ENCODE results near the gene CYBRD1. TPM values are rescaled to one million over a fixed set of nuclear protein-coding genes. Genes with fewer than 3 reads are reported as not detected.
"Not testable (repeated sequence)": the region's sequence is repeated elsewhere in the genome, so short reads cannot be mapped to it uniquely, and the experiment has no call there.

Gene CYBRD1
- polyA plus RNA-seq, 1 donor from 2014 or later = 0.18 TPM

DNA sequence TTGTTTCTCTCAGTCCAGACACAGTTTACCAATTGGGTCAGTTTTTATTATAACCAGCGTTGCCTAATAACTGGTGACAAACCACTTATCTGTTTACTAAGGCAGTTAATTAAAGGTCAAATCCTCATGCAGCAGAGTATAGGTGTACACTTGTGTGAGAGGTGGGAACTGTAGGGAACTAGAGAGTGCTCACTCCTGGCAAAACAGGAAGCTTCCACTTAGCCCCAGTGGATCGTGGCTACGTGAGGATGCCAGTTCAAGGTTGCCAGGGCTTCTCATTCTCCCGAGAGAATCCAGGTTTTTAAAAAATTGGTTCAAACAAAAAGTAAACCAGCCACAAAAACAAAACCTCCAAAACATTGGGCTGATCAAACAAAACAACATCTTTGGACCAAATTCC, 8.1 kb downstream of the CYBRD1 start:
- no peak overlapping the region for H3K27ac Mint-ChIP-seq
- H3K27me3 Mint-ChIP-seq = peaks cover 11% of the 10 kb centered on the region
- peaks cover 0 to 1% (median 0%) of the 10 kb centered on the region in 3 donors for H3K4me1 Mint-ChIP-seq
- peaks cover 0 to 5% (median 3%) of the 10 kb centered on the region in 3 donors for H3K9me3 Mint-ChIP-seq
- H3K4me3 Mint-ChIP-seq = no peak overlapping the region
- no peaks in the 10 kb centered on the region for H3K36me3 Mint-ChIP-seq

DNA sequence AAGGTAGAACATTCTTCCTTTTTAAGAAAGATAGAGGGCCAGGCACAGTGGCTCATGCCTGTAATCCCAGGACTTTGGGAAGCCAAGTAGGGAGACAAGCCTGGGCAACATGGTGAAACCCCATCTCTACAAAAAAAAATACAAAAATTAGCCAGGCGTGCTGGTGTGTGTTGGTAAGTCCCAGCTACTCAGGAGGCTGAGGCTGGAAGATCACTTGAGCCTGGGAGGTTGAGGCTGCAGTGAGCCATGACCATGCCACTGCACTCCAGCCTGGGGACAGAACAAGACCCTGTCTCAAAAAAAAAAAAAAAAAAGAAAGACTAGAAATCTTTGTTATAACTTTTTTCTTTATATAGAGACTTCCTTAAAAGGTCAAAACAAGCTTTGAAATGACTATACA, 8.6 kb downstream of the CYBRD1 start:
- not testable (repeated sequence) for H3K27me3 Mint-ChIP-seq, H3K27ac Mint-ChIP-seq, H3K4me3 Mint-ChIP-seq, H3K4me1 Mint-ChIP-seq, H3K36me3 Mint-ChIP-seq, H3K9me3 Mint-ChIP-seq

DNA sequence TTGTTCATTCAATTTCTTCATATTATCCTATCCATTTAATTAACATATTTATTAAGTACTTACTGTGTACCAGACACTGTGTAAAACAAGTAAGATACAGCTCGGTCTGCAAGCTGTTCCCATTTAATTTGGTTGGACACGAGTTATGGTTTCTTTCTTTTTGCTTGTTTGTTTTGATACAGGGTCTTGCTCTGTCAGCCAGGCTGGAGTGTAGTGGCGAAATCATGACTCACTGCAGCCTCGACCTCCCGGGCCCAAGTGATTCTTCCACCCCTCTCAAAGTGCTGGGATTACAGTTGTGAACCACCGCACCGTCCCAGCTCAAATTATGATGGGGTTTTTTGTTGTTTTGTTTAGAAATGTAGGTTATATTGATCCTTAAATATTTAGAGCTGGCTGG, 9.0 kb downstream of the CYBRD1 start:
- no peak overlapping the region for H3K27ac Mint-ChIP-seq
- H3K9me3 Mint-ChIP-seq = peaks cover 0 to 5% (median 3%) of the 10 kb centered on the region in 3 donors
- no peaks in the 10 kb centered on the region for H3K36me3 Mint-ChIP-seq
- peaks cover 9% of the 10 kb centered on the region for H3K27me3 Mint-ChIP-seq
- peaks cover 0 to 1% (median 0%) of the 10 kb centered on the region in 3 donors for H3K4me1 Mint-ChIP-seq
- H3K4me3 Mint-ChIP-seq = no peak overlapping the region

DNA sequence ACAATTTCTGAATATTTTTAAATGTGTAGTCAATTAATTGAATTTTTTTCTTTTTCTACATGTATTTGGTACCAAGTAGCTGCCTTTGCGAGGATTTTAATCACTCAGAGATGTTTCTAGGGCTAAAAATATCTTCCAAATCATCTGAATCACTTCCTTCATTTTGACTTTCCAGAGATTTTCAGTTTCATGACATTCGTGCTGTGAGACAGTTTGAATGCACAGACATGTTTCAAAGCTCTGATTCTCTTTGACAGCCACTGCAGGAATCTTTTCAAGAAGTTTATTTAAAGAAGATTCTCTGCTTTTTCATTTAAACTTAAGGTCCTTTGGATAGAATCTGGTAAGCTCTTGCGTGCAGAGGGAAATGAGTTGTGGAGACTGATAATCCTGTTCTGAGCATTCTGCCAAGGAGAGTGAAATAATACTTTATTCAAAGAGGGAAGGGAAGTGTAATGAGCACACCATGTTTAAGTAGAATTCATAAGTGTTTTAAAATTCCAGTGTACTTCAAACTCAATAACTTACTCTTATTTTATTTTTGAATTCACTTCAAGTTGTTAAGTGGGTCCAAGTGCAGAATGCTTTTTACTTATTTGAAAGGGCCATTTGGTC, 9.7 kb downstream of the CYBRD1 start:
- Mint-ChIP-seq H3K27me3 (peaks cover 12% of the 10 kb centered on the region), H3K4me3 (no peak overlapping the region), H3K4me1 (peaks cover 0 to 1% (median 0%) of the 10 kb centered on the region in 3 donors), H3K36me3 (no peaks in the 10 kb centered on the region), H3K27ac (no peak overlapping the region), H3K9me3 (peaks cover 0 to 5% (median 3%) of the 10 kb centered on the region in 3 donors)

DNA sequence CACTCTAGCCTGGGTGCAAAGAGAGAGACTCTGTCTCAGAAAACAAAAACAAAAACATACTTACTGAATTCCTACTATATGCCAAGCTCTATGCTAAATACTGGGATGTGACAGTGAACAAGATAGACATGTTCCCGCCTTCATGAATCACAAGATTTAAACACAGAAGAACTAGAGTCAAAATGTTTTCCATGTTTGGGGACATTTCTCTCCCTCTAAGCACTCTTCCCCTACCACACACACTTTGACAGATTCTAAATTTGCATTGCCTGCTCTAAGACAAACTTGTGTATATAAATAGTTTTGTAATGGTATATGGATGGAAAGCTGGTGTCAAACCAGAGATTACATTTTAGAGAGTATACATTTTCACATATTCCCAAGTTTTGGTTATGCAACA, 11.1 kb downstream of the CYBRD1 start:
- H3K36me3 Mint-ChIP-seq = no peaks in the 10 kb centered on the region
- H3K4me3 Mint-ChIP-seq = no peak overlapping the region
- H3K27me3 Mint-ChIP-seq = peaks cover 10% of the 10 kb centered on the region
- no peaks in the 10 kb centered on the region for H3K4me1 Mint-ChIP-seq
- H3K27ac Mint-ChIP-seq = no peak overlapping the region
- peaks cover 0 to 5% (median 3%) of the 10 kb centered on the region in 3 donors for H3K9me3 Mint-ChIP-seq

DNA sequence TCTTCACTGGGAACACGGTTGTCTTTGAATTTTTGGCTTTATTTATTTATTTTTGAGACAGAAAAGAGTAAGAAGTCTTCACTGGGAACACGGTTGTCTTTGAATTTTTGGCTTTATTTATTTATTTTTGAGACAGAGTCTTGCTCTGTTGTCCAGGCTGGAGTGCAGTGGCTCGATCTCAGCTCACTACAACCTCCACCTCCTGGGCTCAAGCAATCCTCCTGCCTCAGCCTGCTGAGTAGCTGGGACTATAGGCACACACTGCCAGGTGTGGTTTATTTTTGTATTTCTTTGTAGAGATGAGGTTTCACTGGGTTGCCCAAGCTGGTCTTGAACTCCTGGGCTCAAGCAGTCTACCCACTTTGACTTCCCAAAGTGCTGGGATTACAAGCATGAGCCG, 13.3 kb downstream of the CYBRD1 start:
- not testable (repeated sequence) for H3K36me3 Mint-ChIP-seq, H3K27me3 Mint-ChIP-seq, H3K4me1 Mint-ChIP-seq, H3K9me3 Mint-ChIP-seq, H3K27ac Mint-ChIP-seq, H3K4me3 Mint-ChIP-seq

DNA sequence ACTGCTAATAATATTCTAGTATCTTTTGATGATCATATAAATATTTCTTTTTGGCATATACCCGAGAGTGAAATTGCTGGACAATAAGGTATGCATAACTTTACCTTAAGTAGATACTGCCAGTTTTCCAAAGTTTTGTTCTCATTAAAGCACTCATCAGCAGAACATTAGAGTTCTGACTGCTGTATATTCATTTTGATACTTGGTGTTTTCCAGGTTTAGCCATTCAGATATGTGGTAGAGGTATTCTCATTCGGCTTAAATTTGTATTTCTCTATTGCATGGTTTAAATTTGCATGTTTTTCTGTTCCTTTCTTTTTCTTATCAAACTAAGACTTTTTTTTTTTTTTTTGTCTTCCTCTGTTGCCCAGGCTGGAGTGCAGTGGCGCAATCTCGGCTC, 18.2 kb downstream of the CYBRD1 start:
- Mint-ChIP-seq H3K4me1 (no peaks in the 10 kb centered on the region), H3K9me3 (peaks cover 0 to 2% (median 0%) of the 10 kb centered on the region in 3 donors), H3K4me3 (no peak overlapping the region), H3K27ac (no peak overlapping the region), H3K36me3 (no peaks in the 10 kb centered on the region), H3K27me3 (peaks cover 5% of the 10 kb centered on the region)

DNA sequence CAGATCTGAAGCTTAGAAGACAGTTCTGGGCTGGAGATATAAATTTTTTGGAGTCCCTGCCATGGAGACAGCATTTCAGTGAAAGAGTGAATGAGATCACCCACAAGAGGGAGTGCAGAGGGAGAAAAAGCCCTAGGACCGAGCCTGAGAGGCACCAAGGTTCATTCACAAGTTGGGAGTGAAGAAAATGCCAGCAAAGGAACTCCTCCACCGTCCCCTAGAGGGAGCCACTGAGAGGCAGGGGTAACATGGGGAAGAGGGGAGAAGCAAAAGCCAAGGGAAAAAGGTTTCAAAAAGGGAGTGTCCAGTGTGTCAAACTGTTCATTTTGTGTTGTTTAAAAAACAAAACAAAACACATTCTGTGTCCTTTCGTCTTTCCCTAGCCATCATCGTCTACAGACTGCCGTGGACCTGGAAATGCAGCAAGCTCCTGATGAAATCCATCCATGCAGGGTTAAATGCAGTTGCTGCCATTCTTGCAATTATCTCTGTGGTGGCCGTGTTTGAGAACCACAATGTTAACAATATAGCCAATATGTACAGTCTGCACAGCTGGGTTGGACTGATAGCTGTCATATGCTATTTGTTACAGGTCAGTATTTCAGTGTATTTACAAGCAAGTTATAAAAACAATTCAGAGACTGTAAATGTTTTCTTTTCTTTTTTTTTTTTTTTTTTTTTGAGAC, 19.1 kb downstream of the CYBRD1 start:
- Mint-ChIP-seq H3K36me3 (no peaks in the 10 kb centered on the region), H3K4me1 (no peaks in the 10 kb centered on the region), H3K4me3 (no peak overlapping the region), H3K9me3 (peaks cover 0 to 2% (median 0%) of the 10 kb centered on the region in 3 donors), H3K27ac (no peak overlapping the region), H3K27me3 (peaks cover 7% of the 10 kb centered on the region)

DNA sequence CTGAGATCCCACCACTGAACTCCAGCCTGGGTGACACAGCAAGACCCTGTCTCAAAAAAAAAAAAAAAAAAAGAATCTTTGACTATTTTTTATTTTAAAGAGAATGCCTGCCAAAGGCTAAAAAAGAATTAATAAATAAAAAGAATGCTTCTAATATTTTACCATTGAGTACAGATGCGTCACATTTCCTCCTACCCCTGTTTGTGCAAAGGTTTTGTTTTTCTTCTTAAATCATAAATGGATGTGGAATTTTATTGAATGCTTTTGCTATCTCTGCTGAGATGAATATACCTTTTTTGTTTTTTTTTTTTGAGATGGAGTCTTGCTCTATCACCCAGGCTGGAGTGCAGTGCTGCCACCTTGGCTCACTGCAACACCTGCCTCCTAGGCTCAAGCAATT, 22.8 kb downstream of the CYBRD1 start:
- Mint-ChIP-seq H3K4me1 (peaks cover 0 to 2% (median 0%) of the 10 kb centered on the region in 3 donors), H3K27me3 (peaks cover 5% of the 10 kb centered on the region), H3K4me3 (no peak overlapping the region), H3K9me3 (peaks cover 0 to 2% (median 0%) of the 10 kb centered on the region in 3 donors), H3K27ac (no peak overlapping the region), H3K36me3 (no peaks in the 10 kb centered on the region)

DNA sequence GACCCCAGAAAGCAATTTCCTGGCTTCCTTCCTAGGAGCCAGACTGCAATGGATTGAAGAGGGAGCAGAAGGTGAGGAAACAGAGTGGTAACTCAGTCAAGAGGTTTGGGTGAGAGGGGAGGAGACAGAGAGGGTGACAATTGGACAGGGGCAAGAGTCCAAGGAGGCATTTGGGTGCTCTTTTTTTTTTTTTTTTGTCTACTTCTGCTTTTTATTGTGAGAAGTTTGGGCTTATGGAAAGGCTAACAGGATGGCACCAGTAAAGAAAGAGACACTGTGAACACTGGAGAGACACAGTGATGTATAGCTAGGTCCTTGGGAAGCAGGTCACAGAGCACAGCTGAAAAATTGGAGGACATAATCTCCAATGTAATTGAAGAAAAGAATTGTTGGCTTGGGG, 25.0 kb downstream of the CYBRD1 start:
- no peaks in the 10 kb centered on the region for H3K36me3 Mint-ChIP-seq
- peaks cover 4% of the 10 kb centered on the region for H3K27me3 Mint-ChIP-seq
- H3K27ac Mint-ChIP-seq = no peak overlapping the region
- H3K4me1 Mint-ChIP-seq = peaks cover 0 to 2% (median 0%) of the 10 kb centered on the region in 3 donors
- H3K4me3 Mint-ChIP-seq = no peak overlapping the region
- no peaks in the 10 kb centered on the region for H3K9me3 Mint-ChIP-seq

DNA sequence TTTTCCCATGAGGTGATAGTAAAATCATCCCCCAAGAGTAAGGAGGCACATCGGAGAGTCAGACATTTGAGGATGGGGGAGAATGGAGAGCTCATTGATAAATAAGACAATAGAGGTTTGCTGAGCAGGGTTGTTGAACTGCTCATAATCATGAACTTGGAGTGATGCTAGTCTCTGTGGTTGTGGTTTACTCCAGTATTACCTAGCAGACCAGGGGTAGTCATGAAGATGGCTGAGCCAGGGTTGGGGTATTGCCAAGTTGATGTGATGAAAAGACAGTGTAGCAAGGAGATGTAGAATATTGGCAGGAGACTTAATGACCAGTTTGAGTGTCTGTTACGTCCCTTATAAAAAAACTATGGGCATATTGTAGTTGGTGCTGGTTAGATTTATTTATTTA, 25.4 kb downstream of the CYBRD1 start:
- H3K4me1 Mint-ChIP-seq = peaks cover 0 to 2% (median 0%) of the 10 kb centered on the region in 3 donors
- H3K36me3 Mint-ChIP-seq = no peaks in the 10 kb centered on the region
- no peak overlapping the region for H3K4me3 Mint-ChIP-seq
- H3K27me3 Mint-ChIP-seq = peaks cover 6% of the 10 kb centered on the region
- H3K9me3 Mint-ChIP-seq = no peaks in the 10 kb centered on the region
- H3K27ac Mint-ChIP-seq = no peak overlapping the region

DNA sequence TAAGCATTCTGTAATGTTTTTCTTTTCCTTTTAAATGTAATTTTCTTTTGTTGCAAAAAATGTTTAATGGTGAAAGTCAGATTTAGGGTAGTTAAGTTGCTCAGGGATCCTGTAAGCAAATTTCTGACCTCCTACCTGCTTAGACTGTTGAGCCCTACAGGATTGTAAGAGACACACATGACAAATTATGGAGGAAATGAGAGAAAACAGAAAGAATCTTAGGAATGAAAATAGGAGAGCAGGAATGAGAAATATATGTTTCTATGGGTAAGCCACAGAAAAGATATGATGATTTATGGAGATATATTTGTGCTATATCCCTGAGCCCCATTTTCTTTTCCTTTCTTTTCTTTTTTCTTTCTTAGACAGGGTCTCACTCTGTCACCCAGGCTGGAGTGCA, 28.3 kb downstream of the CYBRD1 start:
- H3K27me3 Mint-ChIP-seq = peaks cover 6% of the 10 kb centered on the region
- H3K36me3 Mint-ChIP-seq = no peaks in the 10 kb centered on the region
- no peaks in the 10 kb centered on the region for H3K9me3 Mint-ChIP-seq
- no peak overlapping the region for H3K4me3 Mint-ChIP-seq
- H3K27ac Mint-ChIP-seq = no peak overlapping the region
- peaks cover 0 to 2% (median 0%) of the 10 kb centered on the region in 3 donors for H3K4me1 Mint-ChIP-seq

DNA sequence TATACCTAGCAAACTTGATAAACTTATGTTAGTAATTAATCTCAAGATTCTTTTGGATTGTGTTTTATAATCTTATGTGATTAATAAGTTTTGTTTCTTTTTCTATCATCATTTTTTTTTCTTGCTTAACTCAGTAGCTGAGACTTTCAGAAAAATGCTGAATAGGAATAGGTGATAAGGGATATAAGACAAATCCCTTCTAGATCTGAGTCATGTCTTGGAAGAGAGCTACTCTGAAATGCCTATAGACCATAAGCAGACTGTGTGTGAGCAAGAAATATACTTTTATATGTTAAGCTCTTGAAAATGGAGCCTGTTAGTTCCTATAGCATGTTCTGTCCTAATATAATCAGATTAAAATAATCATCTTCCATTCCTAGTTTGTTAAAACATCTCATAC, 29.6 kb downstream of the CYBRD1 start:
- H3K27me3 Mint-ChIP-seq = peaks cover 4% of the 10 kb centered on the region

DNA sequence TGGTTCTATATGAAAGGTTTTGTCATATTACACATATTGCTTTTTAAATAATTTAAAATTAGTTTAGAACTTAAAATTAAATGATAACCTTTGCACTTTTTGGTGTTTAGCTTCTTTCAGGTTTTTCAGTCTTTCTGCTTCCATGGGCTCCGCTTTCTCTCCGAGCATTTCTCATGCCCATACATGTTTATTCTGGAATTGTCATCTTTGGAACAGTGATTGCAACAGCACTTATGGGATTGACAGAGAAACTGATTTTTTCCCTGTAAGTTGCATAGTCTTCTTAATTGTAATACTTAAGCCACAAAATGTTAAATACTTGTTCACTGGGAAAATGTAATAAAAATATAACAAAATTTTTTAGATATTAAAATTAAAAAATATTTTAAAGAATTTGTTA, 31.0 kb downstream of the CYBRD1 start:
- H3K4me1 Mint-ChIP-seq = no peaks in the 10 kb centered on the region
- H3K4me3 Mint-ChIP-seq = no peak overlapping the region
- H3K27ac Mint-ChIP-seq = no peak overlapping the region
- no peaks in the 10 kb centered on the region for H3K9me3 Mint-ChIP-seq
- no peaks in the 10 kb centered on the region for H3K36me3 Mint-ChIP-seq
- H3K27me3 Mint-ChIP-seq = peaks cover 4% of the 10 kb centered on the region

More for the DNA sequence above, 29.6 kb downstream of the CYBRD1 start:
- peaks cover 0 to 1% (median 0%) of the 10 kb centered on the region in 3 donors for H3K4me1 Mint-ChIP-seq
- no peak overlapping the region for H3K4me3 Mint-ChIP-seq
- no peak overlapping the region for H3K27ac Mint-ChIP-seq
- H3K9me3 Mint-ChIP-seq = no peaks in the 10 kb centered on the region
- no peaks in the 10 kb centered on the region for H3K36me3 Mint-ChIP-seq

DNA sequence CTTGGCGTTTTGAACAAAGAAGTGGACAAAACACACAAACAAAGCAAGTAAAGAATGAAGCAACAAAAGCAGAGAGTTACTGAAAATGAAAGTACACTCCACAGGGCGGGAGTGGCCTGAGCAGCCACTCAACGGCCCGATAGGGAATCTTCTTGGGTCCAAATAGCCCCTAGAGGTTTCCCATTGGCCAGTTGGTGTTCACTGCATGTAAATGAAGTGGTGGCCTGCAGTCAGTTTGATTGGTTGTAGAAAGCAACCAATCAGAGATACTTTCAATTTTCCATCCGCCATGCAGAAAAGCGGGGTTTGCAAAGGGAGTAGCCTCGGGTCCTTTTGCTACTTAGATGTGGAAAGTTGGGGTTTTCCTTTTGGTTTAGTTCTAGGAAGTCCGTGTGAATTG, 31.6 kb downstream of the CYBRD1 start:
- peaks cover 4% of the 10 kb centered on the region for H3K27me3 Mint-ChIP-seq
- H3K27ac Mint-ChIP-seq = no peak overlapping the region
- H3K4me3 Mint-ChIP-seq = no peak overlapping the region
- no peaks in the 10 kb centered on the region for H3K4me1 Mint-ChIP-seq
- H3K36me3 Mint-ChIP-seq = no peaks in the 10 kb centered on the region
- no peaks in the 10 kb centered on the region for H3K9me3 Mint-ChIP-seq

DNA sequence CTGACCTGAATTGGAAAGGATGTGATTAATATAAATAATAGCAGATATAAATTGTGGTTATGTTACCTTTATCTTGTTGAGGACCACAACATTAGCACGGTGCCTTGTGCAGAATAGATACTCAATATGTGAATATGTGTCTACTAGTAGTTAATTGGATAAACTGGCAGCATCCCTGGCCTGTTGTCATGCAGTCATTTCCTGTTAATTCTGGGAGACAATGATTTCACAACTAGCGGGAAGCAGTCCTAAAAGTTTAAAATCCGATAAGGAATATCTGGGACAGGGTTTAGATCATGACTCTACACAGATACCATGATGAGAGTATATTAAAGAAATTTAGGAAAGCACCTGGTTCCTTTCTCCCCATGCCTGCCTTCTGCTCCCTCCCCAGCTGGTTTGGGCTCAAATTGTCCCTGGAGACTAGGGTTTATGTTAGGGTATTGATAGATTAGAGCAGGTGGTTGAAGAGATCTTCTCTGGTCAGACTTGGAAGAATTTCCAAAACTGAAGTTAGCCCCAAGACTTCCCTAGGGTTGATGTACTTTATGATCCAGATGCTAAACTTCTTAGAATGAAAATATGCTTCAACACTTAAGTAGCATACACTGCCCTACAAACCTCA, 32.8 kb downstream of the CYBRD1 start:
- H3K27ac Mint-ChIP-seq = no peak overlapping the region
- H3K4me1 Mint-ChIP-seq = no peaks in the 10 kb centered on the region
- no peaks in the 10 kb centered on the region for H3K36me3 Mint-ChIP-seq
- peaks cover 6% of the 10 kb centered on the region for H3K27me3 Mint-ChIP-seq
- no peak overlapping the region for H3K4me3 Mint-ChIP-seq
- no peaks in the 10 kb centered on the region for H3K9me3 Mint-ChIP-seq
